ENCODE data around the gene TEAD4.

DNA sequence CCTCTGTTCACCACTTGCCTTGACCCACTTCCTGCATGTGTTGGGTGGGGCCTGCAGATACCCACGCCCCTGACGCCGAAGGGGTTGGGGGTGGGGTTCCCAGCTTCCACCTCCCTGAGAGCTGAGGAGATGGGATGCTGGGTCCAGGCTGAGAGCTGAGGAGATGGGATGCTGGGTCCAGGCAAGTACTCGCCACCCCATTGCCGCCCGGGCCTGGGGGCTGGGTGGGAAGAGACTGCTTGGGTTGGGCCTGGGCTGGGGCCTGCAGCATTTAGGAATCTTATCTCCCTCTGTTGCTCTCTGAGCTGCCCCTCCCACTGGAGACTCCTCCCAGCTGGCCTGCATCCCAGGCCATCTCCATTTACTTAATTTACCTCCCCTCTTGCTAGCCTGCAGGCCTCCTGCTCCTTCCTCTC is 17.4 kb downstream of the TEAD4 start:
- TF ChIP-seq, protein P1, sequence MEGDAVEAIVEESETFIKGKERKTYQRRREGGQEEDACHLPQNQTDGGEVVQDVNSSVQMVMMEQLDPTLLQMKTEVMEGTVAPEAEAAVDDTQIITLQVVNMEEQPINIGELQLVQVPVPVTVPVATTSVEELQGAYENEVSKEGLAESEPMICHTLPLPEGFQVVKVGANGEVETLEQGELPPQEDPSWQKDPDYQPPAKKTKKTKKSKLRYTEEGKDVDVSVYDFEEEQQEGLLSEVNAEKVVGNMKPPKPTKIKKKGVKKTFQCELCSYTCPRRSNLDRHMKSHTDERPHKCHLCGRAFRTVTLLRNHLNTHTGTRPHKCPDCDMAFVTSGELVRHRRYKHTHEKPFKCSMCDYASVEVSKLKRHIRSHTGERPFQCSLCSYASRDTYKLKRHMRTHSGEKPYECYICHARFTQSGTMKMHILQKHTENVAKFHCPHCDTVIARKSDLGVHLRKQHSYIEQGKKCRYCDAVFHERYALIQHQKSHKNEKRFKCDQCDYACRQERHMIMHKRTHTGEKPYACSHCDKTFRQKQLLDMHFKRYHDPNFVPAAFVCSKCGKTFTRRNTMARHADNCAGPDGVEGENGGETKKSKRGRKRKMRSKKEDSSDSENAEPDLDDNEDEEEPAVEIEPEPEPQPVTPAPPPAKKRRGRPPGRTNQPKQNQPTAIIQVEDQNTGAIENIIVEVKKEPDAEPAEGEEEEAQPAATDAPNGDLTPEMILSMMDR (conservative IDR thresholded peaks at IDR 0.05; ENCODE audit: low read depth in 2 of 2), result no peak
- no peak for TF ChIP-seq EZH2phosphoT487 (IDR thresholded peaks at IDR 0.05; ENCODE audit: unreplicated experiment)
- no peak for TF ChIP-seq EZH2 (IDR thresholded peaks at IDR 0.05; ENCODE audit: low read depth, unreplicated experiment)
- no peak for TF ChIP-seq JUNB (IDR thresholded peaks at IDR 0.05; ENCODE audit: unreplicated experiment)
- no peak for TF ChIP-seq POLR2AphosphoS5 (IDR thresholded peaks at IDR 0.05; ENCODE audit: low read depth)
- TF ChIP-seq CREB1 (CRISPR knock-in tag; IDR thresholded peaks at IDR 0.05; ENCODE audit: low read depth), result no peak
- TF ChIP-seq ZNF331 (CRISPR knock-in tag; IDR thresholded peaks at IDR 0.05; ENCODE audit: low read depth), result no peak
